Activated CD4-positive, alpha-beta T cell treated with anti-CD3 and anti-CD28 coated beads for 24 hours (primary cell): Measurements from ENCODE around the gene CES2.

Source experiments
- DNase-seq, 2 donors: peaks; one replicate each; pipeline ENCODE4 v3.0.0-alpha.2; 2020; ENCODE audit warnings: low read depth in 2 of 2

The CES2 gene

DNA sequence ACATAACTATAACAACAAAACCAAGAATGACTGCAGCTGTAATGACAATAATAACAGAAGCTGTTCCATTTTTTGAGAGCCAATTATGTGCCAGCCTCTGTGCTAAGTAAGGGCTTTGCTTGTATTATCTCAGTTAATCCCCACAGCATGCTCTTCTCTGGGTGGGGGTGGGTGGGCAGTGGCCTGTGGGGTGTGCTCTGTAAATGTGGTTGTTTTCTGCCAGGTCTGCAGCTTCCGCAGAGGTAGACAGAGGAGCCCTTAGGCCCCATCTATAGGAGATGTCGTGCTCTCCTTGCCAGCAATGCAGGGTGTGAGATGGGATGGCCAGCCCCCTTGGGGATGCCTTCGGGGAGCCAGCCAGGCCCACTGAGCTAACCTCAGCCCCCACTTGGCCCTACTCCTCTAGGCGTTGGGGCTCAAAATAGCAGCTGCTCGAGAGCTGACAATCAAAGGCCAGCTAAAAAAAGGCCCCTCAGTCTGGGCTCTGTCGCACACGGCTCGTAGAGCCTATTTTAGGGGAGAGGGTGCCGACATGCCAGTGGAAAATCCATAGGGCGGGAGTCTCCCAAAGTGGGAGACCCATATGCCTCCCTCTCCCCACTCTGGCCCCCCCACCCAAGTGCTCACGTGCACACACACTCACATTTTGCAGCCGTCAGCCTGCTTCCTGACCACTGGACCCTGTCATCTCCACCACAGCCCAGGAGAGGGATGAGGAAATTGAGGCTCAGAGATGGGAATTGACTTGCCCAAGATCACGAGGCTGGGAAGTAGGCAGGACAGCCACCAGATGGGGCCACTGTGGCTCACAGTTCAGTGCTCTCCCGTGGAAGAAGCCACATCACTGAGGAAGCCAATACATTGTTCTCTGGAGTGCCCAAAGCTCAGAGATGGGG, 32.4 kb upstream of the CES2 start:
- no peak for DNase-seq

DNA sequence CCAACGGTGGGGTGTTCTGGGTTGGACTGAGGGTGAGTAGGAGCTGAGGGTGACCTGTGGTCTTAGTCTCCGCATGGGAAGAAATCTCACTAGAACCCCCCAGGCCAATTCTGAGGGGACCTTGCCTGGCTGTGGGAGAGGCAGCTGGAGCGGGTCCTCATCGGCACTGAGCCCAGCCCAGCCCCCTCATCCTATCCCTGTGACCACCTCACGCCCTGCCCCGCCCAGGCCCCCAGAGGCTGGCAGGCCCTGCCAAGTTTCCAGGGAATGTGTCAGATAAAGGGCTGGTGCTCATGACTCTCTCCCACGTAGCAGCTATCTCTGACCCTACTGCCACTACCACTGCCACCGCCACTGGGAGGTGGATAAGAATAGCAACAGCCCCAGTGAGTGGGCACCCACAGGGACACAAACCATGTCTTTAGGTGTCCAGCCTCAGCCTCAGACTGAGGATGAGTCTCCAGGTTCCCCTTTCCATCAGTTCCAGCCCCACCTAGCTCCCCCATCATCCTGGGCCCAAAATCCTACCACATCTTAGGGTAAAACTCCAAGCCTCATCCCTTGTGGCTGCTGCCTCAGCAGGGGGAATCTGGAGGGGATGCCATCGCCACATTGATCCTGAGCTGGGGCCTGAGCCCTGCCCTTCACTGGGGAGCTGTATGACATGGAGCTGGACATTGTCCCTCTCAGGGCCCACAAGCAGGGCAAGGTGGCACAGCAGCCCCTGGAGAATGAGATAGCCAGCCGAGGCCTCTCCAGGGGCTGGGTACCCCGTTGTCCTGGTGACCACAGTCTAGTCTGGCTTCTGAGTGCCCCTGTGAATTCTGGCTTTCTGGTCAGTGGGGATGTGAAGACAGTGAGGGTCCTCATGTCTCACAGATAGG, 31.5 kb upstream of the CES2 start:
- DNase-seq: no peak

DNA sequence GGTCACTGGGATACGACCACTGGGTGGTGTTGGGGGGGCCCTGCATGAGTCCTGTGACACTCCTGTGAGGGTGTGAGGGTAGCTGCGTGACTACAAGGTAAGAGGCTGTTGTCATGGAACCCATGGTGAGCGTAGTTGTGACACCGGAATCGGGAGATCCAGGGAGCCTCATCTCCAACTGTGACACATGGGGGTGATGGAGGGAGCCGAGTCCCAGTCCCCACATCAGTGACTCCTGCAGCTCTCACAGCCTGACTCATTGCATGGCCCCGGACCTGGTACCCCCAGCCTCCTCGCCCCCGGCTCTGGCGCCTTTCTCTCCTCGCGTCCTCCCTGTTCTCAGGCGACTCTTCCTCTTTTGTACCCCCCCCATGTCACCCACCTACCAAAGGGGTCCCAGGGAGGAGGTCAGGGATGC, 30.9 kb upstream of the CES2 start:
- no peak for DNase-seq

DNA sequence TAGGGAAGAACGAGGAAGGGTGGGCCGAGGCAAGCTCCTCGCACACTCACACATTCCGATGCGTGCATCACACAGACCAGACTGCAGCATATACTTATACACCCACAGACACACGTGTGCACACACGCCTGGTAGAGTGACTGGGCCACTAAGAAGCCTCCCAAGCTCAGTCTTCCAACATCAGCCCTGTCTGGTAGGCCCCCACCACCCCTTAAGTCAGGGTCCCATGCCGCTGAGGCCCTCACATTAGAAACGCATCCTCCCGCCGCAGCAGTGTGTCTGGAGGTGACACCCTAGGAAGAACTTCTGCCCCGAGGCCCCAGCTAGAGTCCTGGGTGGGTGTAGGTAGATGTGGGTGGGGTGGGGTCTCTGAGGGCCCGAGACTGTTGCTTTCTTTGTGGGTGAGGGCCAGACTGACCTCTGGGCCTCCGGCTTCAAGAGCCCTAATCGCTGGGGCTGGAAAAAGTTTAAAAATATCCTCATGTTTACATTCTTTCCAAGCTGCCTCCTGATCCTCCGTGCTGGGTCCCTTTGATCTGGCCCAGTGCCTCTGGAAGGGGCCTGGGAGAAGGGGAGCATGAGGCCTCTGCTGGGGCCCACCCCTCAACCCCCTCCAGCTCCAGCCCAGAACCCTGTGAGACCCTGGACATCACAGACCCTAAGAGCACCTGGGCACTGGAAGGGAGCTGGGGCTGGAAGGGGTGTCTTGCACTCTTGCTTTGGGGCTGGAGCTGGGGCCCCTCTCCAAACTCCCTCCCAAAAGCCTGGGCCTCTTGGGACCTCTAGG, 30.3 kb upstream of the CES2 start:
- DNase-seq: no peak

- peak in 1 of 2 donors; percentile 25 for DNase-seq
These were observed 29.4 kb upstream of the CES2 start for GRCh38 chr16:66905633-66906539.

DNA sequence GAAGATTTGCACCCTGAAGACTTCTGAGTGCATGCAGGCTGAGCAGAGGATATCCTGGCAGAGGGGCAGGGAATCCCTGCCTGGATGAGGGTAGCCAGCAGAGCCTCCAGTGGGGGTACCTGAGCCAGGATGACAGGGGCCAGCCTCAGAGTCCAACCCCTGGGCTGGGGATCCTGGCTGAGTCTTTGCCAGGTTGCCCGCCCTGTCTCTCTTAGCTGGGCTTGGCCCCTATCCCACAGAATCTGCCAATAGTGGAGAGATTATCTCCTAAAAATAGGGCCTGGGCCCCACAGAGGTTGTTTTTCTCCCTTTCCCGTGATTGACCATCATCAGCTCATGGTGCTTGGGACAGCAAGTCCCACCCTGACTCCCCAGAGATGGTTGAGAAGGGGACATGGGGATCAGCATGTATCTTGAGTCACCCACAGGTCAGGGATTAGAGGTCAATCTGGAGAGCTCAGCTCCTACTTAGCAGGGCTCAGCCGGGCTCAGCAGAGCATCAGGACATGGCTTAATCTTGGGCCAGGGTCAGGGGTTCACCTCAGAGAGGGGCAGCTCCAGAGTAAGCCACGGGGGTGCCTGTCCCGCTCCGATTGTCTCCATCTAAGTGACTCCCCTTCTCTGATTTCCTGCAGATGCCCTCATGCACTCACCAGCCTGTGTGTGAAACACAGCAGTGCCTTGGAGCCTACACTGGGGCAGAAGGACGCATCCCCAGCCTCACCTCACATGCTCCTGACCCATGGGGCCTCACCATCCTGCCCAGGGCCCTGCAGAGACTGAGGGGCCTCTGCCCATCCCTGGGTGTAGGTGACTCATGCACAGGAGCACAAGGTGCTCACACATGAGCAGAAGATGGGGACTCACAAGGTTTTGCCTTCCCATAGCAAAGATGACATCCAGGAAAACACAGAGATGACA, 28.1 kb upstream of the CES2 start:
- no peak for DNase-seq

DNA sequence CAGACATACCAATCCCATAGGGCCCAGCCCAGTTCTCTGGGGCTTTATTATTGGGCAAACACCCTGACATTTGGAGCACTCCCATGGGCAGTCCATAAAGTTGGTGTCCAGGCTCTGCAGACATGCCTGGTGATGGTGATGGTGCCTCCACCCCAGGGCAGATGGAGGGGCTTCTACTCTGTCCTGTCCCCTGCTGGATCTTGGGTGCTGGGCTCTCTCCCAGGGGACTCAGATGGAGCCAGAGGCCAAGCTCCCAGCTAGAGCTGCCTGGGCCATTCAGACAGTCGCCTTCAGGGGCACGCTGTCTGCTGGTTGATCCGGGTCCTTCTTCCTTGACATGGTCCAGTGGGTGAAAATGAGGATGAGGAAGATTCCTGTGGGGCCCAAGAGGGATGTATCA, 27.2 kb upstream of the CES2 start:
- no peak for DNase-seq

GRCh38 chr16:66908762-66909559, 26.4 kb upstream of the CES2 start:
- no peak for DNase-seq

GRCh38 chr16:66910175-66910940, 25.0 kb upstream of the CES2 start:
- DNase-seq: no peak

GRCh38 chr16:66911112-66911511, 24.2 kb upstream of the CES2 start:
- DNase-seq: no peak

DNA sequence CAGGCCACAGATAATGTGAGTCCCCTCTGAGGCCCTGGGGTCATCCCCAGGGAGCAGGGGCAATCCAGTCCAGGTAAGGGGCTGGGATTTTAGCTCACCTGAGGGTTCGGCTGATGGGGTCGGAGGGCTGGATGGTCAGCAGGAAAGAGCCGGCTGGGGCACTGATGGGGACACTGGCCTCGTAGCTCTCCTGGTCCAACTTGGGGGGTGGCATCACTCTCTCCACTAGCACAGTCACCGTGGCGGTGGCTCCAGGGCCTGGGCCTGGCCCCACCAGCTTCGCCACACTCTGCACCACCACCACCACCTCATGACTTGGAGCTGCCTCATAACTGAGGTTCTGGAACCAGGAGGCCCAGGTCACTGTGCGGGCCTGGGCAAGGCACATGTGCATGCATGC, 23.5 kb upstream of the CES2 start:
- no peak for DNase-seq

- no peak for DNase-seq
These were observed 22.2 kb upstream of the CES2 start for GRCh38 chr16:66913081-66913480.

- DNase-seq: no peak
These were observed 21.6 kb upstream of the CES2 start for GRCh38 chr16:66913711-66914110.

DNA sequence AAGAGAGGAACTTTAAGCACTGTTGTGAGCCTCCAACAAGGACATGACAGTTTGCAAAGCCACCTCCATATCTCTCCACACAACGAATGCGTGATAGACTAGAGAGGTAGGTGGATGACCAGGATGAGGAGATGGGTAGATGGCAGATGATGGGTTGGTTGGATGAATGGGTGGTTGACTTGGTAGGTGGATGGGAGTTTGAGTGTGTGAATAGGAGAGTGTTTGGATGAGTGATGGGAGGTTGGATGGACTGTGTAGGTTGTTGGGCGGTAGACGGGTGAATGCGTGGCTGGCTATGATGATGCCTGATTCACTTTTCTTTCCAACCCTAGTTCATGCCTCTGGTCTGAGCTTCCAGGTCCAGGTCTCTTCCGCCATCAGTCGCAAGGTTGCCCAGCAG, 20.8 kb upstream of the CES2 start:
- no peak for DNase-seq

DNA sequence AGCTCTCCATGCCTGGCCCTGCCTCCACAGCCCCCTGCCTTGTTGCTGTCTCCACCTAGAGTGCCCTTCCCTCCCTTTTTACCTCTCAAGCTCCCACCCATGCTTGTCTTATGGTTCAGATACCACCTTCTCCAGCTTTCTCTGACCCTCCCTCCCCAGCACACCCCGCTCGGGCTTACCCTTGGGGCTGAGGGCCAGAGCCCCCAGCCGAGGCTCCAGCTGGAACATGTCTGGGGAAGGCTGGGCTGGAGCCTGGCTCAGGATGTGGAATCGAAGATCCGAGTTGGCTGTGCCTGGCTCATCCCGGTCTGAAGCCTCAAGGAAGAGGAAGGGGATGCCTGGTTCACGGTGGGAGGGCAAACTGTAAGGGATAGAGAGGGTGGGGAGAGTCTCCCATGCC, 20.3 kb upstream of the CES2 start:
- DNase-seq: no peak

DNA sequence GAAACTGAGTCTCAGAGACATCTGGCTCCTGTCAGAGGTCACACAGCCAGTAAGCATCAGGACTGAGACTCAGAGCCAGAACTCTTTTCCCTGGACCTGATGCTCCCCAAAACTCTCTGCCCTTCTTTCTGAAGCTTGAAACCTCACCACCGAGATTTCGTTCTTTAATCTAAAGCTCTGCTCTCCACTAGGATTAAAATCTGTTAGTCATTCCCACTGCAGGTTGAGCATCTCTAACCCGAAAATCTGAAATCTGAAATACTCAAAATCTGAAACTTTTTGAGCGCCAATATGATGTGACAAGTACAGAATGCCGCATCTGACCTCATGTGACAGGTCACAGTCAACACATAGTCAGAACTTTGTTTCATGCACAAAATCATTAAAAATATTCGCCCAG, 18.8 kb upstream of the CES2 start:
- no peak for DNase-seq

DNA sequence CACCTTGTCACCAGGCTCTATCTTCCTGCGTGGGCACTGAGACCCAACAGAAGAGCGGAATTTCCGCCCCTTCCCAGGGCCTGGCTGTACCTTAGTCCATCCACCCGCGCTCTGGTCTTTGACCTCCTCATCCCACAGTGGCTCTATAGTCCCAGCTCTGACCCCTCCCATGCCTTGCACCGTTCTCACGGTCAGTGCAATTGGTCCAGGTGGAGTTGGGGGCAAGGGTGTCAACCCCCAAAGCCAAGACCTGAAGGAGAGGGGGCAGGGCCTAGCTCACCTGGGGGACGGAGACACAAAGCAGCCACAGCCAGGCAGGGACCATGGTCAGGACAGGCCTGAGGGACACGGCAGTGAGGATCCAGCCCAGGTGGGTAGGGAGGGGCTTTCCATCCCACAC, 17.6 kb upstream of the CES2 start:
- no peak for DNase-seq

DNA sequence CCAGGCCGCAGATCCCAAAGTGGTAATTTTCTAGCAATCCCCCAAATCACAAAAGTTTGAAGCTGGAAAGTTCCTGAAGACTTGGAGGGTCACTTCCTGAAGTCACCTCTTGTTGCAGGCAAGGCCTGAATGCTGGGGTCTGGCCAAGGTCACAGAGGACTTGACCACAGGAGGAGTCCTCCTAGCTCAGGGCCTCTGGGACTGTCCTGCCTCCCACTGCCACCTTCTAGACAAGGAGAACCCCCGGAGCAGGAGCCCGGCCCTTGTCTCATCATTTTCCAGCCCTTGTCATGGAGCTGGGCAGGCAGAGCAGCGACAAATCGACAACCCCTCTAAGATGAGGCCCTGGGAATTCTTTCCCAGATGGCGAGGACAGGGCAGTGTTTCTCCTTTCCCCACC, 17.0 kb upstream of the CES2 start:
- no peak for DNase-seq
